ENCODE results near the gene CHD2. TPM values are rescaled to one million over a fixed set of nuclear protein-coding genes. Genes with fewer than 3 reads are reported as not detected.

CHD2 gene
- total RNA-seq, 1 experiment from 2014 or later: 129 TPM

- POLR2A ChIA-PET: interaction anchor here (0.8 to 1.9 kb wide), 8 partner anchors 10 to 67 kb away, joined by 3 to 8 read pairs (median 3); no protein-coding TSS in a partner anchor
- Mint-ChIP-seq H3K4me1 (ENCODE audit: insufficient read depth, unreplicated experiment) (peaks cover 9% of the 10 kb centered on the region), H3K27me3 (ENCODE audit: insufficient read depth, unreplicated experiment) (no peaks in the 10 kb centered on the region), H3K27ac (ENCODE audit: low read depth, unreplicated experiment) (no peak overlapping the region), H3K9me3 (ENCODE audit: unreplicated experiment) (no peaks in the 10 kb centered on the region), H3K4me3 (ENCODE audit: unreplicated experiment) (no peak overlapping the region), H3K36me3 (ENCODE audit: insufficient read depth, unreplicated experiment) (peaks cover 100% of the 10 kb centered on the region)
- intact Hi-C loops (cut with micrococcal nuclease): no loop called here
- CTCF ChIA-PET: interaction anchor here (0.6 to 1.3 kb wide), 5 partner anchors 13 to 1945 kb away, joined by 3 to 6 read pairs (median 3); no protein-coding TSS in a partner anchor
- BruUV-seq (replicated peaks): no TSS peak
- no peak for DNase-seq (ENCODE audit: unreplicated experiment)
- no peak for TF ChIP-seq CTCF (IDR thresholded peaks at IDR 0.05; ENCODE audit: unreplicated experiment)
These were observed 101.0 kb downstream of the CHD2 start for GRCh38 chr15:93001156-93001555.

GRCh38 chr15:93001881-93002280 lies 101.8 kb downstream of the CHD2 start:
- Mint-ChIP-seq H3K4me3 (ENCODE audit: unreplicated experiment) (no peak overlapping the region), H3K4me1 (ENCODE audit: insufficient read depth, unreplicated experiment) (peaks cover 9% of the 10 kb centered on the region), H3K9me3 (ENCODE audit: unreplicated experiment) (no peaks in the 10 kb centered on the region), H3K27ac (ENCODE audit: low read depth, unreplicated experiment) (no peak overlapping the region), H3K36me3 (ENCODE audit: insufficient read depth, unreplicated experiment) (peaks cover 100% of the 10 kb centered on the region), H3K27me3 (ENCODE audit: insufficient read depth, unreplicated experiment) (no peaks in the 10 kb centered on the region)
- intact Hi-C loops (cut with micrococcal nuclease): no loop called here
- TF ChIP-seq CTCF (IDR thresholded peaks at IDR 0.05; ENCODE audit: unreplicated experiment): no peak
- POLR2A ChIA-PET: interaction anchor here (0.8 to 1.9 kb wide), 7 partner anchors 11 to 68 kb away, joined by 3 to 8 read pairs (median 3); no protein-coding TSS in a partner anchor
- DNase-seq (ENCODE audit: unreplicated experiment): no peak
- CTCF ChIA-PET: interaction anchor here (0.9 to 1.2 kb wide), 3 partner anchors 12 to 1946 kb away, joined by 3 to 6 read pairs (median 4); no protein-coding TSS in a partner anchor
- no TSS peak for BruUV-seq (replicated peaks)

- H3K36me3 Mint-ChIP-seq (ENCODE audit: insufficient read depth, unreplicated experiment): peaks cover 100% of the 10 kb centered on the region
- BruUV-seq (replicated peaks): no TSS peak
- H3K27ac Mint-ChIP-seq (ENCODE audit: low read depth, unreplicated experiment): peak overlapping the region; percentile 25
- TF ChIP-seq CTCF (IDR thresholded peaks at IDR 0.05; ENCODE audit: unreplicated experiment): no peak
- no peaks in the 10 kb centered on the region for H3K27me3 Mint-ChIP-seq (ENCODE audit: insufficient read depth, unreplicated experiment)
- no peaks in the 10 kb centered on the region for H3K9me3 Mint-ChIP-seq (ENCODE audit: unreplicated experiment)
- POLR2A ChIA-PET: interaction anchor here (0.9 kb wide), 1 partner anchor 13 kb away, joined by 4 read pairs; no protein-coding TSS in a partner anchor
- H3K4me3 Mint-ChIP-seq (ENCODE audit: unreplicated experiment): no peak overlapping the region
- intact Hi-C loops (cut with micrococcal nuclease): no loop called here
- DNase-seq (ENCODE audit: unreplicated experiment): no peak
- CTCF ChIA-PET: interaction anchor here (1.5 kb wide), 1 partner anchor 208 kb away, joined by 7 read pairs; no protein-coding TSS in a partner anchor
- peaks cover 9% of the 10 kb centered on the region for H3K4me1 Mint-ChIP-seq (ENCODE audit: insufficient read depth, unreplicated experiment)
These were observed 105.0 kb downstream of the CHD2 start for GRCh38 chr15:93005133-93005532.

- TF ChIP-seq CTCF (IDR thresholded peaks at IDR 0.05; ENCODE audit: unreplicated experiment): no peak
- no peak overlapping the region for H3K4me3 Mint-ChIP-seq (ENCODE audit: unreplicated experiment)
- no peaks in the 10 kb centered on the region for H3K9me3 Mint-ChIP-seq (ENCODE audit: unreplicated experiment)
- POLR2A ChIA-PET: interaction anchor here (0.6 kb wide), 1 partner anchor 60 kb away, joined by 4 read pairs; no protein-coding TSS in a partner anchor
- peaks cover 9% of the 10 kb centered on the region for H3K4me1 Mint-ChIP-seq (ENCODE audit: insufficient read depth, unreplicated experiment)
- no peaks in the 10 kb centered on the region for H3K27me3 Mint-ChIP-seq (ENCODE audit: insufficient read depth, unreplicated experiment)
- H3K36me3 Mint-ChIP-seq (ENCODE audit: insufficient read depth, unreplicated experiment): peaks cover 100% of the 10 kb centered on the region
- no peak for DNase-seq (ENCODE audit: unreplicated experiment)
- CTCF ChIA-PET: no interaction called here
- BruUV-seq (replicated peaks): no TSS peak
- H3K27ac Mint-ChIP-seq (ENCODE audit: low read depth, unreplicated experiment): peak overlapping the region; percentile 55
- intact Hi-C loops (cut with micrococcal nuclease): no loop called here
These were observed 107.9 kb downstream of the CHD2 start for GRCh38 chr15:93007994-93008393.

All from MCF 10A (cell line).